Upper lobe of left lung (tissue), 4 donors: ENCODE data around the gene LRBA.

ENCODE experiments used
- CTCF ChIP-seq, 6 experiments: fragments of 450-650 bp in 4 of 6; fragments of 200-600 bp in 2 of 6; sonication (generic) in 2 of 6; IDR thresholded peaks; one replicate each; pipeline ENCODE4 v1.5.1; 2016 to 2019; ENCODE audit warnings: antibody characterized with exemption in 6 of 6
- POLR2AphosphoS5 ChIP-seq, 2 donors: sonication (generic); formaldehyde crosslinking; IDR thresholded peaks; one replicate each; pipeline ENCODE4 v1.5.1; 2017; ENCODE audit warnings: antibody characterized with exemption in 2 of 2

- TF ChIP-seq POLR2AphosphoS5 (IDR thresholded peaks at IDR 0.05) (no peak), CTCF (IDR thresholded peaks at IDR 0.05) (no peak)
Measured at GRCh38 chr4:150464523-150464922, 550.6 kb downstream of the LRBA start.
